Thymus (tissue), 11 donors: ENCODE results near the gene LATS2. TPM values are rescaled to one million over a fixed set of nuclear protein-coding genes. Genes with fewer than 3 reads are reported as not detected.
"Not testable (repeated sequence)": the region's sequence is repeated elsewhere in the genome, so short reads cannot be mapped to it uniquely, and the experiment has no call there.

Experiments
- DNase-seq, 9 donors: peaks; one replicate each; pipeline ENCODE4 v3.0.0-alpha.2; 2013; ENCODE audit warnings: low spot score in 9 of 9, low read depth in 6 of 9, missing footprints in 1 of 9
- H3K27ac ChIP-seq, 2 donors: one replicate each; pipeline ENCODE4 v1.5.1; 2013; ENCODE audit warnings: control low read depth in 1 of 2, low read depth in 1 of 2, low read length in 1 of 2, mild to moderate bottlenecking in 1 of 2, moderate library complexity in 1 of 2
- H3K27me3 ChIP-seq, 2 donors: one replicate each; pipeline ENCODE4 v1.5.1; 2013; ENCODE audit warnings: low read length in 1 of 2; ENCODE audit not compliant: control insufficient read depth in 2 of 2, insufficient read depth in 1 of 2
- H3K36me3 ChIP-seq, 2 donors: one replicate each; pipeline ENCODE4 v1.5.1; 2013; ENCODE audit warnings: low read length in 1 of 2, mild to moderate bottlenecking in 1 of 2, moderate library complexity in 1 of 2; ENCODE audit not compliant: control insufficient read depth in 2 of 2, insufficient read depth in 2 of 2
- H3K4me1 ChIP-seq, 2 donors: one replicate each; pipeline ENCODE4 v1.5.1; 2013; ENCODE audit warnings: low read length in 2 of 2; ENCODE audit not compliant: control insufficient read depth in 2 of 2, insufficient read depth in 2 of 2
- H3K4me3 ChIP-seq, 2 donors: one replicate each; pipeline ENCODE4 v1.5.1; 2013; ENCODE audit warnings: low read length in 2 of 2, control low read depth in 1 of 2, mild to moderate bottlenecking in 1 of 2
- H3K9me3 ChIP-seq, 2 donors: one replicate each; pipeline ENCODE4 v1.5.1; 2013; ENCODE audit warnings: low read length in 1 of 2, mild to moderate bottlenecking in 1 of 2; ENCODE audit not compliant: control insufficient read depth in 2 of 2, insufficient read depth in 1 of 2
- WGBS: extraction: QIAGEN DNeasy Blood & Tissue Kit; methylation state at CpG from one replicate; pipeline ENCODE4 v1.1.7; 2013; 5-methylcytosine and 5-hydroxymethylcytosine counted together
- polyA plus RNA-seq: library from polyadenylated mRNA; stranded (reverse); fragments of 200-250 nt; gene quantifications from one replicate; pipeline ENCODE4 v1.2.3, GENCODE V29; 2013
- total RNA-seq: library from RNA; stranded (reverse); fragments of 120-200 nt; gene quantifications from one replicate; pipeline ENCODE4 v1.2.4, GENCODE V29; 2013
- donor health status: healthy.

The LATS2 gene
- total and polyA plus RNA-seq, 2 donors = 1.2 to 4.6 TPM

DNA sequence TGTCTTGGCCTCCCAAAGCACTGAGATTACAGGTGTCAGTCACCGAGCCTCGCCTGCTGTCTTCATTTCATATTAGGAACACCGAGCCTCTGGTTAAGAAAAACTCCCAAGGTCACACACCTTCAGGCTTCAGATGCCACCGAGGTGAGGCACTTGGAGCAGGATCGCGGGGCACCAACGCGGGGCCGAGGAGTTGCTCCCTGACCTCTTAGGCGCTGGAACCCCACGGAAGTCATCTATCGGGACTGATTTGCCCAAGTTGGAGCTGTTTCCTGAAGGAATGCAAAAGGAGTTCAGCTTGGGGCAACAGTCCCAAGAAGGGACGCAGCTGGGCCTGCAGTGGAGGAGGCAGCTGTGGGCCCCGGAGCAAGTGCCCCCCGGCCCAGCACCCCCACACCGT, 108.5 kb downstream of the LATS2 start:
- Histone ChIP-seq H3K27me3 (no peaks in the 10 kb centered on the region), H3K9me3 (no peaks in the 10 kb centered on the region), H3K4me1 (no peaks in the 10 kb centered on the region), H3K36me3 (no peaks in the 10 kb centered on the region), H3K4me3 (no peak overlapping the region), H3K27ac (no peak overlapping the region)
- WGBS = 95% methylated on average over 16 of the region's 16 CpGs
- DNase-seq = no peak

DNA sequence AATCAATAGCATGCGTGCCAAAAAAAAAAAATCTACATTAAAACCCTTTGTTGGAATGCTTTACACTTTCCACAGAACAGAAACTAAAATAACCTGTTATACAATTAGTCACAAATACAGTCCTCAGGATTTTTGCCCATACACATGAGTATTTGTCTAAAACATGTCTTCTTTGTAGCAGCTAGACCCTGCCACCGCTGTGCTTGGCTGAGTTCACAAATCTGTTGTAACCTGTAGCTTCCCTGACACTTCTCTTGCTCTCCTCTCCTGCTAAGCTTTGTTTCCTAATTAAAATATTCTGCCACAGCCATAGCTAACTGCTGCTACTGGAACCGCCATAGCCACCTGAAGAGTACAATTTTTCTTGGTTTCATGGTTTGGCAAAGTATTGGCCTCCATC, 113.4 kb downstream of the LATS2 start:
- H3K4me3 ChIP-seq, H3K9me3 ChIP-seq, H3K36me3 ChIP-seq, DNase-seq, H3K4me1 ChIP-seq, H3K27ac ChIP-seq: not testable (repeated sequence)
- WGBS = 94% methylated on average over 3 of the region's 3 CpGs
- H3K27me3 ChIP-seq = peaks cover 0 to 19% of the 10 kb centered on the region in 2 donors

DNA sequence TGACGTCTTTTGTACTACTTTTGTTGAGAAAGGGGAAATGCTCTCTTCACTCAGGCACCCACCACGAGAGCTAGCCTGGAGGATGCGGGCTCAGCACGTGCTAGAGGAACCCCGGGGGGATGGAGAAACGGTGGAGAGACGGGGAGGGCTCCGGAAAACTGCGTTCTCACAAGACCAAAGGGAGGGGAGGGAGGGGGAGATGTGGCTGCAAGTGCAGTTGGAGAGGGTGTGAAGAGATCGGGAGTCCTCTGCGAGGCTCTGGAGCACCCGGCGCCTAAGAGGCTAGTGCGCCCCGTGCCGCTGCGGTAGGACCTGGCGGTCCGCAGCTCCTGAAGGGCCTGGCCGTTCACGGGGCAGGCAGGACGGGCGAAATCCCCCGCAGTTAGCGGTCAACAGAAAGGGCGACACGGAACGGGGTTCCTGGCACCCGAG, 115.4 kb downstream of the LATS2 start:
- Histone ChIP-seq H3K36me3 (no peaks in the 10 kb centered on the region), H3K4me1 (peaks cover 3 to 5% of the 10 kb centered on the region in 2 donors), H3K27ac (no peak overlapping the region), H3K27me3 (peaks cover 0 to 19% of the 10 kb centered on the region in 2 donors), H3K9me3 (no peaks in the 10 kb centered on the region), H3K4me3 (no peak overlapping the region)
- 3% methylated on average over 29 of the region's 29 CpGs for whole genome bisulfite sequencing
- peak in 5 of 9 donors; percentile 7 to 50 (median 21) for DNase-seq

GRCh38 chr13:20942938-20943559, 118.3 kb downstream of the LATS2 start:
- peaks cover 3 to 5% of the 10 kb centered on the region in 2 donors for H3K4me1 ChIP-seq
- DNase-seq = no peak
- H3K27ac ChIP-seq = peak overlapping the region in 1 of 2 donors; percentile 8
- 88% methylated on average over 22 of the region's 22 CpGs for WGBS
- H3K27me3 ChIP-seq = peaks cover 0 to 19% of the 10 kb centered on the region in 2 donors
- no peaks in the 10 kb centered on the region for H3K36me3 ChIP-seq
- H3K4me3 ChIP-seq = no peak overlapping the region
- H3K9me3 ChIP-seq = no peaks in the 10 kb centered on the region

DNA sequence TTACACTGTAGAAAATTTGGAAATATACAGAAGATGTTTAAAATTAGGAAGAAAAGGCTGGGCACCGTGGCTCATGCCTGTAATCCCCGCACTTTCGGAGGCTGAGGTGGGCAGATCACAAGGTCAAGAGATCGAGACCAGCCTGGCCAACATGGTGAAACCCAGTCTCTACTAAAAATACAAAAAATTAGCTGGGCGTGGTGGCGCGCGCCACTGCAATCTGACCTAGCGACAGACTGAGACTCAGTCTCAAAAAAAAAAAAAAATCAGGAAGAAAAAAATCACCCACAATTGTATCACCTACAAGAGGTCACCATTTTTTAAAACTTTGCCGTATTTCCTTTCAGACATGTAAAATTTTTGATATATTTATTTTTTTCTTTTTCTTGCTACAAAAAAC, 120.9 kb downstream of the LATS2 start:
- not testable (repeated sequence) for H3K4me3 ChIP-seq, H3K36me3 ChIP-seq, H3K27me3 ChIP-seq, H3K27ac ChIP-seq, DNase-seq, H3K4me1 ChIP-seq, H3K9me3 ChIP-seq
- 97% methylated on average over 10 of the region's 10 CpGs for WGBS

- H3K4me1 ChIP-seq = no peaks in the 10 kb centered on the region
- no peak overlapping the region for H3K27ac ChIP-seq
- no peak overlapping the region for H3K4me3 ChIP-seq
- 94% methylated on average over 3 of the region's 3 CpGs for WGBS
- peaks cover 0 to 2% of the 10 kb centered on the region in 2 donors for H3K27me3 ChIP-seq
- no peaks in the 10 kb centered on the region for H3K9me3 ChIP-seq
- DNase-seq = no peak
- H3K36me3 ChIP-seq = no peaks in the 10 kb centered on the region
Measured at GRCh38 chr13:20940083-20940482, 121.3 kb downstream of the LATS2 start.

- Histone ChIP-seq H3K4me3 (no peak overlapping the region), H3K27me3 (no peaks in the 10 kb centered on the region), H3K9me3 (no peaks in the 10 kb centered on the region), H3K36me3 (no peaks in the 10 kb centered on the region), H3K27ac (no peak overlapping the region), H3K4me1 (no peaks in the 10 kb centered on the region)
- WGBS = 90% methylated on average over 4 of the region's 4 CpGs
- DNase-seq = no peak
Measured at GRCh38 chr13:20939662-20940061, 121.7 kb downstream of the LATS2 start.

GRCh38 chr13:20938302-20938701, 123.1 kb downstream of the LATS2 start:
- no peaks in the 10 kb centered on the region for H3K9me3 ChIP-seq
- H3K4me3 ChIP-seq = no peak overlapping the region
- no peaks in the 10 kb centered on the region for H3K27me3 ChIP-seq
- no peak overlapping the region for H3K27ac ChIP-seq
- WGBS = 98% methylated on average over 6 of the region's 6 CpGs
- no peak for DNase-seq
- no peaks in the 10 kb centered on the region for H3K4me1 ChIP-seq
- H3K36me3 ChIP-seq = no peaks in the 10 kb centered on the region

- H3K27me3 ChIP-seq = no peaks in the 10 kb centered on the region
- DNase-seq = no peak
- H3K4me1 ChIP-seq = no peaks in the 10 kb centered on the region
- H3K36me3 ChIP-seq = no peaks in the 10 kb centered on the region
- H3K9me3 ChIP-seq = no peaks in the 10 kb centered on the region
- H3K27ac ChIP-seq = no peak overlapping the region
- WGBS = 76% methylated on average over 4 of the region's 4 CpGs
- H3K4me3 ChIP-seq = no peak overlapping the region
Measured at GRCh38 chr13:20927596-20928257, 133.7 kb downstream of the LATS2 start.
